COLO668 (cell line): ENCODE data around the gene GSG1L2.
"Not testable (repeated sequence)": the region's sequence is repeated elsewhere in the genome, so short reads cannot be mapped to it uniquely, and the experiment has no call there.

Source experiments
- DNase-seq: peaks from one replicate; lab custom pipeline; 2025; ENCODE audit not compliant: unreplicated experiment; lab: John Stamatoyannopoulos, UW

Gene GSG1L2

GRCh38 chr17:9790889-9791876 is 30.7 kb downstream of the GSG1L2 start, which contains the start of gene DHRS7C:
Gene DHRS7C, minus strand, starts transcription at chr17:9791592. Its CDS starts 308 bp downstream, at chr17:9791284.
- DNase-seq: no peak

GRCh38 chr17:9790316-9790715 is 31.6 kb downstream of the GSG1L2 start:
- DNase-seq: no peak

- DNase-seq: no peak
Measured at GRCh38 chr17:9788601-9789000, 33.3 kb downstream of the GSG1L2 start.

GRCh38 chr17:9784544-9784943 is 37.3 kb downstream of the GSG1L2 start:
- DNase-seq: no peak

- not testable (repeated sequence) for DNase-seq
Measured at GRCh38 chr17:9783465-9783864, 38.4 kb downstream of the GSG1L2 start.

- DNase-seq: no peak
Measured at GRCh38 chr17:9783050-9783449, 38.8 kb downstream of the GSG1L2 start.

GRCh38 chr17:9780552-9780951 is 41.3 kb downstream of the GSG1L2 start:
- DNase-seq: no peak

GRCh38 chr17:9776911-9777310 is 45.0 kb downstream of the GSG1L2 start:
- DNase-seq: no peak

- no peak for DNase-seq
Measured at GRCh38 chr17:9772658-9773057, 49.2 kb downstream of the GSG1L2 start.

- DNase-seq: no peak
Measured at GRCh38 chr17:9771465-9771864, 50.4 kb downstream of the GSG1L2 start.

- DNase-seq: no peak
Measured at GRCh38 chr17:9769036-9769695, 52.7 kb downstream of the GSG1L2 start.

GRCh38 chr17:9768381-9768934 is 53.4 kb downstream of the GSG1L2 start:
- DNase-seq: no peak

GRCh38 chr17:9767432-9767991 is 54.4 kb downstream of the GSG1L2 start:
- DNase-seq: no peak

GRCh38 chr17:9766970-9767369 is 54.9 kb downstream of the GSG1L2 start:
- no peak for DNase-seq

GRCh38 chr17:9765322-9765721 is 56.6 kb downstream of the GSG1L2 start:
- DNase-seq: no peak

- DNase-seq: no peak
Measured at GRCh38 chr17:9763643-9764042, 58.2 kb downstream of the GSG1L2 start.

GRCh38 chr17:9760266-9760665 is 61.6 kb downstream of the GSG1L2 start:
- DNase-seq: no peak

- no peak for DNase-seq
Measured at GRCh38 chr17:9755083-9755482, 66.8 kb downstream of the GSG1L2 start.
